ENCODE measurements around the gene CHST7.

DNA sequence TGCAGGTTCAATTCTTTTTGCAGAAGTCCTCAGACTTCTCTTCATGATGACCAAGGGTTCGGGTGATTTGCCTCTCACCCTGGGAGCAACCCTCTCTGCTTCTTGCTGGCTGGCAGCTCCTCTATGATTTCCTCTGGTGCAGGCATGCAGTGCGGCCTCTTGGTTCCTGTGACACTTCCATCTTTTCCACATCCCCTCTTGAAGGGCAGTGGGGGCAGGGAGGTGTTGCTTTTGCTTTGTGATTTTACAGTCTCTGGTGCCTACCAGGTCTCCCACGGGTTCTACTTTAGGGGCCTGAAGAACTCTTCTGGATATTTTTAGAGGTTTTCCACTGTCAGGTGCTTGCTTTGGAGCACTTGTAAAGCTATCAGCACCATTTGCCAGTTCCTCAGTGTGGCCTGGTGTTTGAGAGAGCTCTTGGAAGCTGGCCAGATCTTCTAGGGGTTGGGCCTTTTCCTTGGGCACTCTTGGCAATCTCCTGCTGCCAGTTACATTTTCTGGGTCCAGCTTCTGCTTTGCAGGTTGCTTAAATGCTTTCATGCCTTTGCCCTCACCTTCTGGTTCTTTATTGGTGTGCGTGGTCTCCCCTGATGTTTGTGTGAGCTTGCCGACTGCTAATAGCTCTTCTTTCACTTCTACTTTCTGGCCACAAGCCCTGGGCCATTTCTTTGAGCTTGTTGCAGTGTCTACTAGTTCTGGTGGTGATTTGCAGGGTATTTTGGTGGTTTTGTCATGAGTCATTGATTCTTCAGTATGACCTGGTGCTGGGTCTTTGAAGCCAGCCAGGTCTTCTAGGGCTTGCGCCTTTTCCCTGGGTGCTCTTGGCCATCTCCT lies 11.5 kb upstream of the CHST7 start:
- TF ChIP-seq, protein P1, sequence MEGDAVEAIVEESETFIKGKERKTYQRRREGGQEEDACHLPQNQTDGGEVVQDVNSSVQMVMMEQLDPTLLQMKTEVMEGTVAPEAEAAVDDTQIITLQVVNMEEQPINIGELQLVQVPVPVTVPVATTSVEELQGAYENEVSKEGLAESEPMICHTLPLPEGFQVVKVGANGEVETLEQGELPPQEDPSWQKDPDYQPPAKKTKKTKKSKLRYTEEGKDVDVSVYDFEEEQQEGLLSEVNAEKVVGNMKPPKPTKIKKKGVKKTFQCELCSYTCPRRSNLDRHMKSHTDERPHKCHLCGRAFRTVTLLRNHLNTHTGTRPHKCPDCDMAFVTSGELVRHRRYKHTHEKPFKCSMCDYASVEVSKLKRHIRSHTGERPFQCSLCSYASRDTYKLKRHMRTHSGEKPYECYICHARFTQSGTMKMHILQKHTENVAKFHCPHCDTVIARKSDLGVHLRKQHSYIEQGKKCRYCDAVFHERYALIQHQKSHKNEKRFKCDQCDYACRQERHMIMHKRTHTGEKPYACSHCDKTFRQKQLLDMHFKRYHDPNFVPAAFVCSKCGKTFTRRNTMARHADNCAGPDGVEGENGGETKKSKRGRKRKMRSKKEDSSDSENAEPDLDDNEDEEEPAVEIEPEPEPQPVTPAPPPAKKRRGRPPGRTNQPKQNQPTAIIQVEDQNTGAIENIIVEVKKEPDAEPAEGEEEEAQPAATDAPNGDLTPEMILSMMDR (IDR thresholded peaks at IDR 0.05), result no peak
- TF ChIP-seq EZH2 (IDR thresholded peaks at IDR 0.05) (no peak), EZH2phosphoT487 (IDR thresholded peaks at IDR 0.05) (no peak)
